Measurements from ENCODE around the gene IDH3G. TPM values are rescaled to one million over a fixed set of nuclear protein-coding genes. Genes with fewer than 3 reads are reported as not detected.
"Not testable (repeated sequence)": the region's sequence is repeated elsewhere in the genome, so short reads cannot be mapped to it uniquely, and the experiment has no call there.

The IDH3G gene
- polyA plus RNA-seq, 3 donors, result 71.7 to 83.7 (median 77.2) TPM

GRCh38 chrX:153763298-153763932, 30.8 kb downstream of the IDH3G start:
- DNase-seq (ENCODE audit: low read depth in 3 of 3, low spot score in 2 of 3), result no peak

GRCh38 chrX:153762626-153763173, 31.5 kb downstream of the IDH3G start:
- no peak for DNase-seq (ENCODE audit: low read depth in 3 of 3, low spot score in 2 of 3)

- DNase-seq (ENCODE audit: low read depth in 3 of 3, low spot score in 2 of 3), result no peak
These were observed 32.3 kb downstream of the IDH3G start for GRCh38 chrX:153761863-153762262.

GRCh38 chrX:153755136-153755535, 39.0 kb downstream of the IDH3G start:
- DNase-seq (ENCODE audit: low read depth in 3 of 3, low spot score in 2 of 3), result no peak

GRCh38 chrX:153750127-153750774, 43.9 kb downstream of the IDH3G start:
- no peak for DNase-seq (ENCODE audit: low read depth in 3 of 3, low spot score in 2 of 3)

- DNase-seq (ENCODE audit: low read depth in 3 of 3, low spot score in 2 of 3), result not testable (repeated sequence)
These were observed 45.2 kb downstream of the IDH3G start for GRCh38 chrX:153749017-153749416.

GRCh38 chrX:153746991-153747390, 47.2 kb downstream of the IDH3G start:
- DNase-seq (ENCODE audit: low read depth in 3 of 3, low spot score in 2 of 3), result not testable (repeated sequence)

GRCh38 chrX:153746359-153746758, 47.8 kb downstream of the IDH3G start:
- no peak for DNase-seq (ENCODE audit: low read depth in 3 of 3, low spot score in 2 of 3)

GRCh38 chrX:153745067-153745433, 49.1 kb downstream of the IDH3G start:
- not testable (repeated sequence) for DNase-seq (ENCODE audit: low read depth in 3 of 3, low spot score in 2 of 3)

GRCh38 chrX:153744210-153745066, 49.7 kb downstream of the IDH3G start:
- no peak for DNase-seq (ENCODE audit: low read depth in 3 of 3, low spot score in 2 of 3)

GRCh38 chrX:153743468-153744209, 50.5 kb downstream of the IDH3G start:
- DNase-seq (ENCODE audit: low read depth in 3 of 3, low spot score in 2 of 3), result not testable (repeated sequence)

- DNase-seq (ENCODE audit: low read depth in 3 of 3, low spot score in 2 of 3), result not testable (repeated sequence)
These were observed 51.2 kb downstream of the IDH3G start for GRCh38 chrX:153742796-153743467.

- DNase-seq (ENCODE audit: low read depth in 3 of 3, low spot score in 2 of 3), result not testable (repeated sequence)
These were observed 52.1 kb downstream of the IDH3G start for GRCh38 chrX:153742111-153742510.

GRCh38 chrX:153741446-153741845, 52.7 kb downstream of the IDH3G start:
- no peak for DNase-seq (ENCODE audit: low read depth in 3 of 3, low spot score in 2 of 3)

- DNase-seq (ENCODE audit: low read depth in 3 of 3, low spot score in 2 of 3), result no peak
These were observed 53.4 kb downstream of the IDH3G start for GRCh38 chrX:153740631-153741222.

- DNase-seq (ENCODE audit: low read depth in 3 of 3, low spot score in 2 of 3), result no peak
These were observed 54.3 kb downstream of the IDH3G start for GRCh38 chrX:153739754-153740486.

- no peak for DNase-seq (ENCODE audit: low read depth in 3 of 3, low spot score in 2 of 3)
These were observed 56.0 kb downstream of the IDH3G start for GRCh38 chrX:153738056-153738605.

- DNase-seq (ENCODE audit: low read depth in 3 of 3, low spot score in 2 of 3), result no peak
These were observed 57.2 kb downstream of the IDH3G start for GRCh38 chrX:153736871-153737441.
